GM18520 (cell line): ENCODE data around the gene RNF186.
"Not testable (repeated sequence)": the region's sequence is repeated elsewhere in the genome, so short reads cannot be mapped to it uniquely, and the experiment has no call there.

Experiments used
- ATAC-seq: cut with Tn5 transposase; IDR thresholded peaks from one replicate; pipeline ENCODE4 v1.9.1; 2021; ENCODE audit not compliant: unreplicated experiment

Gene RNF186

GRCh38 chr1:19797827-19798226 is 17.3 kb downstream of the RNF186 start:
- ATAC-seq, result no peak

- no peak for ATAC-seq
These were observed 20.5 kb downstream of the RNF186 start for GRCh38 chr1:19794583-19794982.

GRCh38 chr1:19793360-19794046 is 21.6 kb downstream of the RNF186 start:
- no peak for ATAC-seq

- no peak for ATAC-seq
These were observed 22.7 kb downstream of the RNF186 start for GRCh38 chr1:19792237-19793002.

GRCh38 chr1:19790061-19790975 is 24.8 kb downstream of the RNF186 start:
- ATAC-seq, result not testable (repeated sequence)

- no peak for ATAC-seq
These were observed 28.1 kb downstream of the RNF186 start for GRCh38 chr1:19786988-19787423.

GRCh38 chr1:19785660-19786059 is 29.4 kb downstream of the RNF186 start:
- no peak for ATAC-seq

- ATAC-seq, result no peak
These were observed 34.7 kb downstream of the RNF186 start for GRCh38 chr1:19780267-19780877.

- ATAC-seq, result no peak
These were observed 38.1 kb downstream of the RNF186 start for GRCh38 chr1:19776933-19777332.

- no peak for ATAC-seq
These were observed 38.8 kb downstream of the RNF186 start for GRCh38 chr1:19776287-19776686.

- ATAC-seq, result no peak
These were observed 39.3 kb downstream of the RNF186 start for GRCh38 chr1:19775831-19776230.

- ATAC-seq, result no peak
These were observed 39.8 kb downstream of the RNF186 start for GRCh38 chr1:19775317-19775716.

- no peak for ATAC-seq
These were observed 40.8 kb downstream of the RNF186 start for GRCh38 chr1:19774180-19774785.

- no peak for ATAC-seq
These were observed 41.6 kb downstream of the RNF186 start for GRCh38 chr1:19773485-19773884.

- ATAC-seq, result no peak
These were observed 43.0 kb downstream of the RNF186 start for GRCh38 chr1:19772053-19772452.

- ATAC-seq, result no peak
These were observed 43.7 kb downstream of the RNF186 start for GRCh38 chr1:19771350-19771749.

GRCh38 chr1:19770436-19771190 is 44.5 kb downstream of the RNF186 start:
- ATAC-seq, result no peak

- ATAC-seq, result no peak
These were observed 45.7 kb downstream of the RNF186 start for GRCh38 chr1:19769211-19769932.
